ENCODE data around the gene PRKAG2.

DNA sequence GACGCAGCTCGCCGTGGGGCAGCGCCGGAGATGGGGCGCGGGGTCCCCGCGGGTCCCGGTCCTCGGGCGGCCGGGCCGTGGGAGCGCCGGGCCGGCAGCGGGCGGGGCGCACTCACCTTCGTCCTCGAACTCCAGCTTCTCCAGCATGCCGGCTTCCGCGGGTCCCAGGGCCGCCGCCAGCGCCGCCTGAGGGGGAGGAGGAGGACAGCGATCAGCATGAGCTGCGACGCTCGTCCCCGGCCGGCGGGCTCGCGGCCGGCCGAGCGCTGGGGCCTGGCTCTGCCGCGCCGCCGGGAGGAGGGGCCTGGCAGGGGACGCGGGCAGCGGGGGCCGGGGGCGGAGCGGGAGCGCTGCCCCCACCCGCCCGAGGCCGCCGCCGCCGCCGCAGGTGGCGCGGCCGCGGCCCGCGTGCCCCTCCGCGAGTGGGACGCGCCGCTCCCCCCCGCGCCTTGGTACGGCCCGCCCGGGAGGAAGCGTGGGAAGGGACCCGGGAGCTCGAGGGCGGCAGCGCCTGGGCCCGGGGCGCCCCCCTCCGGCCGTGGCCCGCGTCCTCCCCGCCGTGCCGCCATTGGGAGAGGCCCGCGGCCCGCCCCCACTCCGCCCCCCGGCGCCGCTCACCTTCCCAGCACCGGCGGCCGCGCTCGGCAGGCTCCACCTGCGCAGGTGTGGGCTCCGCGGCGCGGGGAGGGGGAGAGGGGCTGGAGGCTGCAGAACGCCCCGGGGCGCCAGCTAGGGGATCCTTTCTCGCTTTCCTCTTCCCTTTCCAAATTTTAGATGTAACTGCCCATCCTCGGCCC lies 244.8 kb downstream of the PRKAG2 start:
- TF ChIP-seq CTCF (IDR thresholded peaks at IDR 0.05) (peak; percentile 7 to 54 (median 47)), POLR2A (IDR thresholded peaks at IDR 0.05) (peak; percentile 1), EP300 (IDR thresholded peaks at IDR 0.05) (no peak)
